OCI-LY7 (cell line): Measurements from ENCODE around the gene INA. TPM values are rescaled to one million over a fixed set of nuclear protein-coding genes. Genes with fewer than 3 reads are reported as not detected.
A peak's percentile ranks its signal among the peaks of the same experiment; 100 is the strongest.
"Not testable (repeated sequence)": the region's sequence is repeated elsewhere in the genome, so short reads cannot be mapped to it uniquely, and the experiment has no call there.

Experiments
- BruUV-seq: library from RNA; stranded (reverse); fragments of 400-500 nt; replicated peaks from 2 replicates; lab custom pipeline; 2021; lab: Mats Ljungman, UMichigan
- CTCF ChIA-PET: fragments of 300-600 bp; sonication (Branson Sonifier 250); formaldehyde crosslinking; loops from one replicate; lab custom pipeline; 2022; ENCODE audit warnings: antibody characterized with exemption; ENCODE audit not compliant: unreplicated experiment; lab: Charles Lee
- POLR2A ChIA-PET: fragments of 300-600 bp; sonication (Branson Sonifier 250); formaldehyde crosslinking; loops from one replicate; lab custom pipeline; 2022; ENCODE audit warnings: antibody characterized with exemption; lab: Charles Lee
- DNase-seq: peaks from one replicate; pipeline ENCODE4 v3.0.0-alpha.2; 2015; ENCODE audit warnings: low spot score
- H2AFZ ChIP-seq: fragments of 200-600 bp; sonication (generic), shearing (Covaris generic); 2 replicates; pipeline ENCODE4 v1.6.1; 2014; ENCODE audit warnings: mild to moderate bottlenecking, antibody characterized with exemption, low read length, moderate library complexity
- H3K27ac ChIP-seq: fragments of 200-600 bp; sonication (generic); 2 replicates; pipeline ENCODE4 v1.5.1; 2014; ENCODE audit warnings: mixed run types, low read depth, mild to moderate bottlenecking, moderate library complexity, low read length, inconsistent platforms; ENCODE audit not compliant: poor library complexity, severe bottlenecking
- H3K36me3 ChIP-seq: fragments of 200-600 bp; sonication (generic); 2 replicates; pipeline ENCODE4 v1.6.1; 2014; ENCODE audit warnings: mild to moderate bottlenecking, antibody characterized with exemption, low read length, moderate library complexity, mixed read lengths; ENCODE audit not compliant: insufficient read depth
- H3K4me1 ChIP-seq: fragments of 200-600 bp; sonication (generic); 2 replicates; pipeline ENCODE4 v1.5.1; 2014; ENCODE audit warnings: mild to moderate bottlenecking, low read length; ENCODE audit not compliant: insufficient read depth, poor library complexity, severe bottlenecking
- H3K4me2 ChIP-seq: fragments of 200-600 bp; sonication (generic); 2 replicates; pipeline ENCODE4 v1.6.1; 2014; ENCODE audit warnings: mild to moderate bottlenecking, low read length
- H3K4me3 ChIP-seq: fragments of 200-600 bp; sonication (generic); 2 replicates; pipeline ENCODE4 v1.5.1; 2014; ENCODE audit warnings: mild to moderate bottlenecking, low read depth, low read length; ENCODE audit not compliant: poor library complexity, severe bottlenecking
- H3K79me2 ChIP-seq: fragments of 200-600 bp; sonication (generic); 2 replicates; pipeline ENCODE4 v1.6.1; 2016; ENCODE audit warnings: low read depth, mild to moderate bottlenecking, low read length, moderate library complexity, mixed read lengths; ENCODE audit not compliant: insufficient read depth
- H3K9me2 ChIP-seq: fragments of 200-600 bp; sonication (generic); 2 replicates; pipeline ENCODE4 v1.6.1; 2016; ENCODE audit warnings: mild to moderate bottlenecking, low read length, mixed read lengths; ENCODE audit not compliant: insufficient read depth
- H3K9me3 ChIP-seq: fragments of 200-600 bp; sonication (generic); 2 replicates; pipeline ENCODE4 v1.6.1; 2014; ENCODE audit warnings: mild to moderate bottlenecking, mixed run types, low read length, mixed read lengths
- H4K20me1 ChIP-seq: fragments of 200-600 bp; sonication (generic); 2 replicates; pipeline ENCODE4 v1.6.1; 2014; ENCODE audit warnings: mild to moderate bottlenecking, antibody characterized with exemption, low read length, moderate library complexity, mixed read lengths; ENCODE audit not compliant: insufficient read depth
- EZH2phosphoT487 ChIP-seq: fragments of 200-600 bp; sonication (generic); IDR thresholded peaks from 2 replicates; pipeline ENCODE4 v1.6.1; 2018; ENCODE audit warnings: low read depth, borderline replicate concordance, mild to moderate bottlenecking, mixed run types, antibody characterized with exemption, low read length, moderate library complexity, mixed read lengths
- intact Hi-C: fragments of 100-400 bp; cut with micrococcal nuclease; formaldehyde crosslinking; loops from one replicate; pipeline ENCODE4 v1.10.0; 2022; ENCODE audit not compliant: unreplicated experiment
- total RNA-seq, 2 experiments: library from RNA; depleted of rRNA in 1 of 2; stranded (reverse); fragments of >200 nt in 1 of 2; shearing (Covaris generic) in 1 of 2; gene quantifications; 2 replicates each; pipeline ENCODE4 v1.2.3, GENCODE V29; 2014 to 2022
- TF ChIP-seq, protein P1 (sequence below): fragments of 200-600 bp; sonication (generic); conservative IDR thresholded peaks from 2 replicates; pipeline ENCODE4 v1.5.1; 2014; ENCODE audit warnings: mild to moderate bottlenecking, antibody characterized with exemption, low read length, moderate library complexity, mixed read lengths

Gene INA
- total RNA-seq, 2 experiments from 2014 or later = not detected

DNA sequence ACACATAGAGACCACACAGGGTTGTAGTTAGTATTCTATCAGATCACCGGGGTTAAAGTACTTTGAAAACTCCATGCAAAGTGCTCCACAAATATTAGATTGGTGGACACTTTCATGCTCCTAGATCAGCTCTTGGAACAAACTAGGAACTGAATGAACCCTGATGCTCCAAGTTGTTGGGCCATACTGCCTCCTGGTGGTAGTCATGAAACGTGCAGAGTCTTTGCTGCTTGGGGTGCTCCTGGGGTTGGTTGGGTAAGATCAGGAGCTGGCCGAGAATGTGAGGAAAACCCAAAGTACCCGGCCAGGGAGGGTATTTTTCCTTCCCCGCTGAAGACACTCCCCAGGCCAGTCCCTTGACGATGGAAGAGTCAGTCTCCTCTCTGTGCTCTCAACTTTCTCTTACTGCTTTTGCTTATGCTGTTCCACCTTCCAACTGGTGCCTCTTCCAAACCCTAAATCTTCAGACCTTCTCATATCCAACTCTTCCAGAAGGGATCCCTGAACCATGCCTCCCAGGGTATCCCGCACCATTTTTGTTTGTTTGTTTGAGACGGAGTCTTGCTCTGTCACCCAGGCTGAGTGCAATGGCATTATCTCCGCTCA lies 32.2 kb upstream of the INA start:
- no peaks in the 10 kb centered on the region for H4K20me1 ChIP-seq
- H3K4me2 ChIP-seq = no peak overlapping the region
- ChIA-PET POLR2A (interaction anchor here (1.1 to 1.2 kb wide), 2 partner anchors 12 to 142 kb away, joined by 3 read pairs; no protein-coding TSS in a partner anchor), CTCF (interaction anchor here (0.6 to 1.5 kb wide), 3 partner anchors 18 to 327 kb away, joined by 3 to 6 read pairs (median 6); partner anchors contain the start of gene CNNM2)
- TF ChIP-seq, protein P1, sequence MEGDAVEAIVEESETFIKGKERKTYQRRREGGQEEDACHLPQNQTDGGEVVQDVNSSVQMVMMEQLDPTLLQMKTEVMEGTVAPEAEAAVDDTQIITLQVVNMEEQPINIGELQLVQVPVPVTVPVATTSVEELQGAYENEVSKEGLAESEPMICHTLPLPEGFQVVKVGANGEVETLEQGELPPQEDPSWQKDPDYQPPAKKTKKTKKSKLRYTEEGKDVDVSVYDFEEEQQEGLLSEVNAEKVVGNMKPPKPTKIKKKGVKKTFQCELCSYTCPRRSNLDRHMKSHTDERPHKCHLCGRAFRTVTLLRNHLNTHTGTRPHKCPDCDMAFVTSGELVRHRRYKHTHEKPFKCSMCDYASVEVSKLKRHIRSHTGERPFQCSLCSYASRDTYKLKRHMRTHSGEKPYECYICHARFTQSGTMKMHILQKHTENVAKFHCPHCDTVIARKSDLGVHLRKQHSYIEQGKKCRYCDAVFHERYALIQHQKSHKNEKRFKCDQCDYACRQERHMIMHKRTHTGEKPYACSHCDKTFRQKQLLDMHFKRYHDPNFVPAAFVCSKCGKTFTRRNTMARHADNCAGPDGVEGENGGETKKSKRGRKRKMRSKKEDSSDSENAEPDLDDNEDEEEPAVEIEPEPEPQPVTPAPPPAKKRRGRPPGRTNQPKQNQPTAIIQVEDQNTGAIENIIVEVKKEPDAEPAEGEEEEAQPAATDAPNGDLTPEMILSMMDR = peak; percentile 97
- TF ChIP-seq EZH2phosphoT487 = no peak
- DNase-seq = peak; percentile 77
- no peak overlapping the region for H2AFZ ChIP-seq
- no peaks in the 10 kb centered on the region for H3K9me3 ChIP-seq
- intact Hi-C loops = loop anchor here (1.0 to 5.0 kb wide), 4 partner anchors 52 to 407 kb away; partner anchors contain the start of genes CYP17A1 and NT5C2
- no peaks in the 10 kb centered on the region for H3K36me3 ChIP-seq
- no peak overlapping the region for H3K4me3 ChIP-seq
- H3K4me1 ChIP-seq = peaks cover 8% of the 10 kb centered on the region
- no peaks in the 10 kb centered on the region for H3K9me2 ChIP-seq
- no peak overlapping the region for H3K27ac ChIP-seq
- no peaks in the 10 kb centered on the region for H3K79me2 ChIP-seq
- no TSS peak for BruUV-seq

DNA sequence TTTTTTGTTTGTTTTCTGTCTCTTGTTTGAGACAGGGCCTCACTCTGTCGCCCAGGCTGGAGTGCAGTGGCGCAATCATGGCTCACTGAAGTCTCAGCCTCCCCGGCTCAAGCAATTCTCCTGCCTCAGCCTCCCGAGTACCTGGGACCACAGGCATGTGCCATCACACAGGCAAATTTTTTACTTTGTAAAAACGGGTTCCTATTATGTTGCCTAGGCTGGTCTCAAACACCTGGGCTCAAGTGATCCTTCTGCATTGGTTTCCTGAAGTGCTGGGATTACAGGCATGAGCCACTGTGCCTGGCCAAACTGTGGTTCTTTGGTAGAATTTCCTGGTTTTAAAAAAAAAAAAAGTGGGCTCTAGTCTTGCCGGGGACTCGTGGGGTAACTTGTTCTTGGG lies 31.4 kb upstream of the INA start, which contains the start of gene RPEL1:
Gene RPEL1, plus strand, starts transcription at position 301 of the 400 bp plus-strand sequence. CDS start 110 bp downstream, outside the sequence.
- H3K4me3 ChIP-seq, intact Hi-C loops, H3K27ac ChIP-seq, CTCF ChIA-PET, POLR2A ChIA-PET, H3K4me1 ChIP-seq, H3K36me3 ChIP-seq, H2AFZ ChIP-seq, H3K4me2 ChIP-seq, H4K20me1 ChIP-seq, H3K9me2 ChIP-seq, DNase-seq, H3K79me2 ChIP-seq, BruUV-seq, H3K9me3 ChIP-seq: not testable (repeated sequence)

GRCh38 chr10:103246324-103246723 lies 30.6 kb upstream of the INA start:
- DNase-seq = no peak
- no peaks in the 10 kb centered on the region for H3K9me3 ChIP-seq
- no peak overlapping the region for H3K27ac ChIP-seq
- BruUV-seq = no TSS peak
- H2AFZ ChIP-seq = no peak overlapping the region
- intact Hi-C loops = no loop called here
- H4K20me1 ChIP-seq = no peaks in the 10 kb centered on the region
- no peaks in the 10 kb centered on the region for H3K36me3 ChIP-seq
- CTCF ChIA-PET = no interaction called here
- no peaks in the 10 kb centered on the region for H3K4me1 ChIP-seq
- TF ChIP-seq, protein P1 = 0 out of 2 replicates have a peak, but pooled peaks have one; percentile 8
- TF ChIP-seq EZH2phosphoT487 = no peak
- H3K9me2 ChIP-seq = no peaks in the 10 kb centered on the region
- no peak overlapping the region for H3K4me3 ChIP-seq
- H3K4me2 ChIP-seq = no peak overlapping the region
- POLR2A ChIA-PET = no interaction called here
- no peaks in the 10 kb centered on the region for H3K79me2 ChIP-seq
